Calu3 (cell line): ENCODE data around the gene KLHL4. TPM values are rescaled to one million over a fixed set of nuclear protein-coding genes. Genes with fewer than 3 reads are reported as not detected.
"Not testable (repeated sequence)": the region's sequence is repeated elsewhere in the genome, so short reads cannot be mapped to it uniquely, and the experiment has no call there.

Experiments used
- BruUV-seq: library from RNA; stranded (reverse); fragments of 400-500 nt; replicated peaks from 2 replicates; lab custom pipeline; 2021; lab: Mats Ljungman, UMichigan
- CTCF ChIA-PET: fragments of 300-600 bp; sonication (Branson Sonifier 250); formaldehyde crosslinking; loops from one replicate; lab custom pipeline; 2022; ENCODE audit warnings: antibody characterized with exemption; lab: Charles Lee
- DNase-seq: peaks from one replicate; pipeline ENCODE4 v3.0.0; 2022
- H3K27ac Mint-ChIP-seq: one replicate; pipeline ENCODE4 v1.8.0; 2022; ENCODE audit warnings: mixed read lengths; ENCODE audit not compliant: unreplicated experiment
- H3K27me3 Mint-ChIP-seq: one replicate; pipeline ENCODE4 v1.8.0; 2022; ENCODE audit warnings: mixed read lengths; ENCODE audit not compliant: unreplicated experiment
- H3K36me3 Mint-ChIP-seq: one replicate; pipeline ENCODE4 v1.8.0; 2022; ENCODE audit warnings: mild to moderate bottlenecking, moderate library complexity, mixed read lengths; ENCODE audit not compliant: insufficient read depth, unreplicated experiment
- H3K4me1 Mint-ChIP-seq: one replicate; pipeline ENCODE4 v1.8.0; 2022; ENCODE audit warnings: mild to moderate bottlenecking, low read depth, mixed read lengths; ENCODE audit not compliant: unreplicated experiment
- H3K4me3 Mint-ChIP-seq: one replicate; pipeline ENCODE4 v1.8.0; 2022; ENCODE audit warnings: mild to moderate bottlenecking, low read depth, moderate library complexity, mixed read lengths; ENCODE audit not compliant: unreplicated experiment
- H3K9me3 Mint-ChIP-seq: one replicate; pipeline ENCODE4 v1.8.0; 2022; ENCODE audit warnings: low read depth, mixed read lengths; ENCODE audit not compliant: unreplicated experiment
- CTCF ChIP-seq: fragments of 200-600 bp; IDR thresholded peaks from one replicate; pipeline ENCODE4 v1.8.0; 2022; ENCODE audit warnings: antibody characterized with exemption; ENCODE audit not compliant: unreplicated experiment
- intact Hi-C: fragments of 100-400 bp; cut with micrococcal nuclease; formaldehyde crosslinking; loops from one replicate; pipeline ENCODE4 v1.10.0; 2022; ENCODE audit not compliant: unreplicated experiment
- total RNA-seq: library from RNA; stranded (reverse); gene quantifications from 2 replicates; pipeline ENCODE4 v1.2.3, GENCODE V29; 2022

Gene KLHL4
- total RNA-seq, 1 experiment from 2014 or later: not detected

GRCh38 chrX:87693204-87693603 is 175.6 kb downstream of the KLHL4 start:
- Mint-ChIP-seq H3K27ac (no peak overlapping the region), H3K27me3 (no peaks in the 10 kb centered on the region), H3K4me1 (no peaks in the 10 kb centered on the region), H3K36me3 (no peaks in the 10 kb centered on the region), H3K4me3 (no peak overlapping the region), H3K9me3 (peaks cover 11% of the 10 kb centered on the region)
- BruUV-seq: no TSS peak
- intact Hi-C loops: no loop called here
- no peak for TF ChIP-seq CTCF
- no peak for DNase-seq
- CTCF ChIA-PET: no interaction called here

DNA sequence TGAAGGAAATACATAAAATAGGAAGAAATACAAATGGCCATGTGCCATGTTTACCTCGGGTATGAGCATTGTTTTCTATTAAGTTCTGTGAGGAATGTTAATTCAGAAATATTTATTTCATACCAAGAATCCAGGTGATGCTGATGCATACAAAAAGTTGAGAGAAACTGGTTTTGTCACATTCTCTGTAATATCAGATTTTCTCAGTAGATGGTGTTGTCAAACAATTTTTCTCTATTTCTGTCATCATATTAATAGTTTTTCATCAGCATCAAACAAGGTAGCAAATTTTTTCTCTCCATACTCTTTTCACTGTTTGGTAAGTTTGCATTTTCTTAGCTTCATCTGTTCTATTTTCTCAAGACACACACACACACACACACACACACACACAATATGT is 179.8 kb downstream of the KLHL4 start:
- H3K4me3 Mint-ChIP-seq: no peak overlapping the region
- H3K27me3 Mint-ChIP-seq: no peaks in the 10 kb centered on the region
- no peak for TF ChIP-seq CTCF
- intact Hi-C loops: no loop called here
- no peak overlapping the region for H3K27ac Mint-ChIP-seq
- peaks cover 13% of the 10 kb centered on the region for H3K9me3 Mint-ChIP-seq
- no peak for DNase-seq
- CTCF ChIA-PET: no interaction called here
- no peaks in the 10 kb centered on the region for H3K4me1 Mint-ChIP-seq
- BruUV-seq: no TSS peak
- H3K36me3 Mint-ChIP-seq: no peaks in the 10 kb centered on the region

DNA sequence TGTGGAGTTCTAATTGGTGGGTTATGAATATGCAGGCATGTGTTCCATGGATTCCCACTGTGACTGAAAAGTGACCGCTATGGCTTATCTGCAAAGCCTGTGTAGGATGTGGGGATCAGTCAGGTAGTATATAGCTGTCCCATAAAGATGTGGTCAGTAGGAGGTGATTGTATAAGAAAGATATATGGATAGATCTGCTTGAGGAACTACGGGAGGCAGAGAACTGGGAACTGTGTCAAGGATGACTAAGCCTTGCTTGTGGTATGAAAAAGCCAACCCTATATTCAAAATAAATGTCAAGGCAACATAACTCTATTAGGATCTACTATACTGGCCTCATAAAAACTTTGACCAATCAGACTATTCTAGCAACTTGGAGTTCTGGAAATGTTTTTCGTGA is 185.2 kb downstream of the KLHL4 start:
- TF ChIP-seq CTCF: no peak
- Mint-ChIP-seq H3K9me3 (peaks cover 5% of the 10 kb centered on the region), H3K36me3 (no peaks in the 10 kb centered on the region), H3K27me3 (no peaks in the 10 kb centered on the region), H3K27ac (no peak overlapping the region), H3K4me3 (no peak overlapping the region), H3K4me1 (no peaks in the 10 kb centered on the region)
- DNase-seq: no peak
- CTCF ChIA-PET: no interaction called here
- no TSS peak for BruUV-seq
- intact Hi-C loops: no loop called here

GRCh38 chrX:87703469-87703868 is 185.9 kb downstream of the KLHL4 start:
- CTCF ChIA-PET, DNase-seq: not testable (repeated sequence)

GRCh38 chrX:87706134-87706533 is 188.5 kb downstream of the KLHL4 start:
- no peak for DNase-seq
- no peak for TF ChIP-seq CTCF
- Mint-ChIP-seq H3K4me3 (no peak overlapping the region), H3K4me1 (no peaks in the 10 kb centered on the region), H3K36me3 (no peaks in the 10 kb centered on the region), H3K9me3 (peaks cover 10% of the 10 kb centered on the region), H3K27ac (no peak overlapping the region), H3K27me3 (no peaks in the 10 kb centered on the region)
- CTCF ChIA-PET: no interaction called here
- BruUV-seq: no TSS peak
- intact Hi-C loops: no loop called here

More at GRCh38 chrX:87703469-87703868, 185.9 kb downstream of the KLHL4 start:
- H3K4me1 Mint-ChIP-seq, intact Hi-C loops, H3K27me3 Mint-ChIP-seq, H3K4me3 Mint-ChIP-seq, H3K9me3 Mint-ChIP-seq, H3K27ac Mint-ChIP-seq, BruUV-seq, H3K36me3 Mint-ChIP-seq: not testable (repeated sequence)
